ENCODE results near the gene ANKRD17. TPM values are rescaled to one million over a fixed set of nuclear protein-coding genes. Genes with fewer than 3 reads are reported as not detected.
"Not testable (repeated sequence)": the region's sequence is repeated elsewhere in the genome, so short reads cannot be mapped to it uniquely, and the experiment has no call there.

ANKRD17 gene
- total RNA-seq, 1 donor from 2014 or later: 52.0 TPM

GRCh38 chr4:73237044-73237443 lies 21.6 kb downstream of the ANKRD17 start:
- H3K4me3 ChIP-seq: no peak overlapping the region
- peaks cover 0 to 3% of the 10 kb centered on the region in 2 donors for H3K4me1 ChIP-seq
- H3K27ac ChIP-seq: no peak overlapping the region
- no peaks in the 10 kb centered on the region for H3K27me3 ChIP-seq
- intact Hi-C loops (cut with DNase I): no loop called here
- H3K36me3 ChIP-seq: peaks cover 0 to 10% of the 10 kb centered on the region in 2 donors
- H3K9me3 ChIP-seq: no peaks in the 10 kb centered on the region
- DNase-seq (ENCODE audit: low spot score in 2 of 2): no peak
- TF ChIP-seq CTCF (IDR thresholded peaks at IDR 0.05): no peak

- Histone ChIP-seq H3K36me3 (peaks cover 0 to 10% of the 10 kb centered on the region in 2 donors), H3K9me3 (no peaks in the 10 kb centered on the region), H3K4me1 (peaks cover 0 to 3% of the 10 kb centered on the region in 2 donors), H3K27ac (no peak overlapping the region), H3K27me3 (no peaks in the 10 kb centered on the region), H3K4me3 (no peak overlapping the region)
- intact Hi-C loops (cut with DNase I): no loop called here
- no peak for DNase-seq (ENCODE audit: low spot score in 2 of 2)
- TF ChIP-seq CTCF (IDR thresholded peaks at IDR 0.05): no peak
Observed at GRCh38 chr4:73236151-73236550, 22.4 kb downstream of the ANKRD17 start.

GRCh38 chr4:73234712-73235111 lies 23.9 kb downstream of the ANKRD17 start:
- Histone ChIP-seq H3K27ac (no peak overlapping the region), H3K36me3 (peaks cover 0 to 10% of the 10 kb centered on the region in 2 donors), H3K9me3 (no peaks in the 10 kb centered on the region), H3K4me1 (no peaks in the 10 kb centered on the region), H3K27me3 (no peaks in the 10 kb centered on the region), H3K4me3 (no peak overlapping the region)
- TF ChIP-seq CTCF (IDR thresholded peaks at IDR 0.05): no peak
- DNase-seq (ENCODE audit: low spot score in 2 of 2): no peak
- intact Hi-C loops (cut with DNase I): no loop called here

- DNase-seq (ENCODE audit: low spot score in 2 of 2): no peak
- Histone ChIP-seq H3K27me3 (no peaks in the 10 kb centered on the region), H3K27ac (no peak overlapping the region), H3K36me3 (peaks cover 0 to 10% of the 10 kb centered on the region in 2 donors), H3K9me3 (no peaks in the 10 kb centered on the region), H3K4me1 (no peaks in the 10 kb centered on the region), H3K4me3 (no peak overlapping the region)
- intact Hi-C loops (cut with DNase I): no loop called here
- no peak for TF ChIP-seq CTCF (IDR thresholded peaks at IDR 0.05)
Observed at GRCh38 chr4:73231518-73232487, 26.8 kb downstream of the ANKRD17 start.

- no peak for TF ChIP-seq CTCF (IDR thresholded peaks at IDR 0.05)
- intact Hi-C loops (cut with DNase I): no loop called here
- Histone ChIP-seq H3K9me3 (no peaks in the 10 kb centered on the region), H3K36me3 (peaks cover 0 to 10% of the 10 kb centered on the region in 2 donors), H3K27ac (no peak overlapping the region), H3K4me1 (no peaks in the 10 kb centered on the region), H3K4me3 (no peak overlapping the region), H3K27me3 (no peaks in the 10 kb centered on the region)
- DNase-seq (ENCODE audit: low spot score in 2 of 2): no peak
Observed at GRCh38 chr4:73230865-73231517, 27.6 kb downstream of the ANKRD17 start.

- H3K4me1 ChIP-seq; H3K4me3 ChIP-seq; H3K36me3 ChIP-seq; H3K9me3 ChIP-seq; H3K27ac ChIP-seq; DNase-seq (ENCODE audit: low spot score in 2 of 2); intact Hi-C loops (cut with DNase I); H3K27me3 ChIP-seq: not testable (repeated sequence)
Observed at GRCh38 chr4:73228800-73229199, 29.8 kb downstream of the ANKRD17 start.
